GM12873 (cell line): ENCODE measurements around the gene TAOK2.

Experiments used
- CTCF ChIP-seq: IDR thresholded peaks from 2 replicates; pipeline ENCODE4 v1.5.1; 2012; ENCODE audit warnings: low read depth, mild to moderate bottlenecking, moderate library complexity, low read length, control low read depth; ENCODE audit not compliant: insufficient read depth; ENCODE audit errors: missing control alignments

TAOK2 gene

GRCh38 chr16:29974291-29975133 is 844 bp downstream of the TAOK2 start:
- peak; percentile 21 for TF ChIP-seq CTCF

GRCh38 chr16:29975134-29975538 is 1.5 kb downstream of the TAOK2 start:
- TF ChIP-seq CTCF: no peak

DNA sequence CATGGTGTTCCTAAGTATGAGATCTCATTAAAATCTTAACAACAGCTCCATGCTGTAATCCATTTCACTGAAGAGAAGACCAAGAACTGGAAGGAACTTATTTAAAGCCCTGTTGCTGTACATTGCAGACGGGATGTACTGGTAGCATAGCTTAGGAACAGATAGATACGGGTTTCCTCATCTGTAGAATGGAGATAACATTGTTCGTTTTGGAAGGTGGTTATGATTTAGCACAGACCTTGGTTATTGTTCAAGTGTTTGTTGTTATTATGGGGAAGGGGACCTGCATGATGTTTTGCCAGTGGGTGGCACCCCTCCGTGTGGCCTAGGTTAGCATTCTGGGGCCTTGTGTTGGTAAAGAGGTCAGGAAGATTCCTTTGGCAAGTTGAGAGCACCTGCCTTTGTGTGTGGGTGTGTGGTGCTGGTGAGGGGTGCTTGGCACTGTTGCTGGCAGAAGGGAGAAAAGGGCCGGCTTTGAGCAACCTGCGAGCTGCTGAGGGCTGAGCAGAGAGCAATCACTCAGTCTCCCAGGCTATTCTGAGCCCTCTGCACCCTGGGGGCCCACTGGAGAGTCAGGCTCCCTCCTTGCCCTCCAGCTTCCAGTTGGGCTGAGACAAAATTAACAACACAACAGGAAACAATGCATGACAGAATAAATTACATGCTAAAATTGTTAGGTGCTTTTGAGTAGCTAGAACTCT is 2.3 kb downstream of the TAOK2 start:
- no peak for TF ChIP-seq CTCF

DNA sequence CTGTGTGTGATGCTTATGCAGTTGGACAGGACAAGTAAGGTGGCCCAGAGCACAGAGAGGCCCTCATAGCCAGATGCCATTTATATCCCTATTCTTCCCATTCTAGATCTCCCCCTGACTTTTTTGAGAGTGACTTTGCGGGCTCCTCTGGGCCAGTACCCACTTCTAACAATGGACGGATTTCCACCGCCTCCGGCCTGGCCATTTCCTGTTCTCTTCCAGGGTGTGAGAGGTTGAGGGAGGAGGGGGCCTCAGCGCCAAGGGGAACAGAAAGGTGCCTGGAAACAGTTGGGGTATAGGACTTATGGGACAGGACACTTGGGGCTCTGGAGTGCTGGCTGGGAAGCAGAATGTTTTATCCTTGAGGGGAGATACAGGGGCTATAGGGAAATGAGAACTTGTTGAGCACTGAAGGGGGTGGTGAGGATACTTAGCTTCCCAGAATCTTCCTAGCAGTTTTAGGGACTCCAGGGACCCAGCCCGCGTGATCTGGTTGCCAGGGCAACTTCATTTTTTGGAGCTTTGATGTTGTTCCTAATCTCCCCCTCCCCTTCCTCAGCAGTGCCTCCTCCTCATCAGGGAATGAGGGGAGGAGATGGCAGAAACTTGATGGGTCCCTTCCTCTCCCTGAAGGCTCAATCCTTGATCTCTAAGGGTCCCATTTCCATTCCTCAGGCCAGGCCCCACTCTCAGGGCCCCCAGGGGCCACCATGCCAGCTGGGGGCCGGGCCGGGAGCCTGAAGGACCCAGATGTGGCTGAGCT is 3.6 kb downstream of the TAOK2 start:
- TF ChIP-seq CTCF: no peak

DNA sequence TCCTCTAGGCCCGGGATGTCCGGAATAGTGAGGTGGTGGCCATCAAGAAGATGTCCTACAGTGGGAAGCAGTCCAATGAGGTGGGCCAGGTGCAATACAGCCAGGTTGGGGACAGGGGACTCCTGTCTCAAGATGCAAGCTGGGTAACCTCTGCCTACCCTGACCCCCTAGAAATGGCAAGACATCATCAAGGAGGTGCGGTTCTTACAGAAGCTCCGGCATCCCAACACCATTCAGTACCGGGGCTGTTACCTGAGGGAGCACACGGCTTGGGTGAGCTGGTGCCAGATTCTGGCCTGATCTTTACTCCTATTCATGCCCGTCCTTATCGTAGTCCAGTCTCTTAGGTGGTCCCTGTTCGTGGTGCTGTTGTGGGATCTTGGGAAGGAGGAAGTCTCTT is 4.4 kb downstream of the TAOK2 start:
- TF ChIP-seq CTCF: no peak

DNA sequence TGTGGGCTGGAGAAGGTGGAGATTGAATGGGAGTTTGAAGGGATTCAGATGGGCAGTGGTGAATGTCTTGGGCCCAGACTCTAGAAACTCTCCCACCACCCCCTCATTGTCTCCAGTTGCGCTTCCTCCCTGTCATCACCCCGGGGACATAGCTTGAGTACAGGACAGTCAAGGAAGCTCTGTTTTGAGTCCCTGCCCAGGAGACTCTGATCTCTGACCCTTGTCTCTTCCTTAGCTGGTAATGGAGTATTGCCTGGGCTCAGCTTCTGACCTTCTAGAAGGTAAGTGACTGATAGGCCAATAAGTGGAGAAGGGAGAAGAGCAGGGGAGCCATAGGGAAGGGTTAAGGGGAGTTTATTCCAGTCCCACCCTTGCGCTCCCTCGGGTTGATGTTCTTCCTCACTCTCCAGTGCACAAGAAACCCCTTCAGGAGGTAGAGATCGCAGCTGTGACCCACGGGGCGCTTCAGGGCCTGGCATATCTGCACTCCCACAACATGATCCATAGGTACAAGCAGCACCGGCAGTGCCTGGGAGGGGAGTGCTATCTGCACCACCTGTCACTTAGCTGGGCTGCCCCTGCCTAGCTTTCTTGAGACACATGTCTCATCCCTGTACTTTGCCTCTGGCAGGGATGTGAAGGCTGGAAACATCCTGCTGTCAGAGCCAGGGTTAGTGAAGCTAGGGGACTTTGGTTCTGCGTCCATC is 5.0 kb downstream of the TAOK2 start:
- TF ChIP-seq CTCF: no peak
